HG03025 (cell line): ENCODE measurements around the gene CNTNAP4.

Experiments
- ATAC-seq: cut with Tn5 transposase; IDR thresholded peaks from one replicate; pipeline ENCODE4 v1.9.1; 2021; ENCODE audit warnings: mild to moderate bottlenecking, moderate library complexity; ENCODE audit not compliant: unreplicated experiment, low FRiP score

CNTNAP4 gene

DNA sequence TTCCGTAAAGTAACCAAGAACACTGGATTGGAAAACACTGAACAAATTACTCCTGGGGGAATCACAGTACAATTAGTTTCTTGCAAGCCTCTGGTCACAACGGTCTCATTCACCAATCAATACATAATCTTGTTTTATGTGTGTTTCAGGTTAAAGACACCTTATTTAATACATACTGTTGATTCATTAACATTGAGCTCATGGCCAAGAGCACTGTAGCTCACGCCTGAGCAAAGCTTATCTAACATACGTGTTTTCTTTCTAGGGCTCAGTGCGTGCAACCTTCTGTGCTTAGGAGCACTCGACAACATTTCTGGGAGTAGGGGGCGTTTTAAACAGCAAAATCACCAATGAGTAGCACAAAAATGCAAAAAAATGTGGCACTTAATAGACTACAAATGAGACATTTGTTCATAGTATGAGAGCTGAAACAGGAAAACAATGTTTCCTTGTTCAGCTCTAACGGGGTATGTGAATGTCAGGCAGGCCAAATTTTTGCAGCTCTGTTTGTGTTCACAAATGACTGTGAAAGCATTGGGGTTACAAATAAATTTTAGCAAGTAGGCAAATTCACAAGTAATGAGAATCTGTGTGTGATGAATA lies 206.2 kb downstream of the CNTNAP4 start:
- ATAC-seq = no peak

DNA sequence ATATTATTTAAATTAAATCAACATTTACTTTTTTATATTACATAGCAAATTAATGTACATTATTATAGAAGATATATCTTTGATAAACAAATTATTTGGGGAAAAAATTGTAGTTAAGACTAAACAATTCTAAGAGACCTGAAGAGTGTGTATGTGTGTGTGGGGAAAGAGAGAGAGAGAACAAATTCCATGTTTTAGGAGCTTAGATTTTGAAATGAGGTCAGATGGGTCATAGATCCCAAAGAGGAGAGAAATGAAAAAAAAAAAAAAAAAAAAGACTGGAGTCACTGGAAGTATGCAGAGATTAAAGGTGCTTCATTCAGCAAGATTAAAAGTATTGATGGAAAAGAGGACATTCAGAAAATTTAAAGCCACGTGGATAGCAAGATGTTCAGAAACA lies 206.8 kb downstream of the CNTNAP4 start:
- ATAC-seq = no peak

GRCh38 chr16:76486740-76487139 lies 209.5 kb downstream of the CNTNAP4 start:
- ATAC-seq = no peak

DNA sequence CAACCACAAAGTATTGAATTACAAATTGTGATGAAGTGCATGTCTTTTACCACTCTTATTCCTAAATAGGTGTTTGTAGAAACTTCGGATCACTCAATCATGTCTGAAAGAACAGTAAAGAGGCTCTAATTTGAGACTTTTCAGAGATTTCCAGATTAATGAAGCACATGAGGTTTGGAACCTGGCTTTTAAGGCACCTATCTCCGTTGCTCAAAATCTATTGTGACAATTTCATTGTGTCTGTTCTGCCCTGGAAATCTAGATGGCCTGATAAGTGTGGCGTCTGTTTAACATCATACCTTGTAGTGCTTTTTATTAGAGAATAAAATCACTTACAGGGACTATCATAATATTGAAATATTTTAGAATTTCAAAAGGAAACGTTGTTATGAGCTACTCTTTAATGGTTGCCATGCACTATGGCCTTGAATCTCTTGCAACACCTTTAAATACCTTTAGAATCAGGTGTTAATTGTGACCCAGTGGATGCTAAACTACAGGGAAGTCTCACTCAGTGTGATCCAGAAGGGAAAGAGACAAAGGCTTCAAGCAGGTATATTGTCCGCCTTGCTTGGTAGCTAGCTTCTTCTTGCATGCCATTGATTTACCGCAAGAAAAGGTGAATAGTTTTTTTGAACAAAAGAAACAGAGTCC lies 210.3 kb downstream of the CNTNAP4 start:
- ATAC-seq = no peak

DNA sequence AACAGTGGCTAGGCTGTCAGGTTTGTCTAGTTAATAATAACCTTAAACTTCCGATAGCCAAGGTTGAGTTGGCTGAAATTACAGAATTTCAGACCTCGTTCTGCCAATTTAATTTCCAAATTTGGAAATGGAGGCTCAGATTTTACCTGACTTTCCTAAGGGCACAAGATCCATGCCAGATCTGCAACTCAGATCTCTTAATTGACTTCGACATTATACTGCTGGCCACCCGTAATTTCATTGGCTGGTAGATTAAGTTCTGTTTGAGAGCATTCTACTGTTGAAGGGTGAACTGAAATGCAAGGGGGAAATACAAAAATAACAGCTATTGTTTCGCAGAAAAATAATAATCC lies 210.8 kb downstream of the CNTNAP4 start:
- no peak for ATAC-seq

GRCh38 chr16:76490036-76490639 lies 212.9 kb downstream of the CNTNAP4 start:
- ATAC-seq = no peak

DNA sequence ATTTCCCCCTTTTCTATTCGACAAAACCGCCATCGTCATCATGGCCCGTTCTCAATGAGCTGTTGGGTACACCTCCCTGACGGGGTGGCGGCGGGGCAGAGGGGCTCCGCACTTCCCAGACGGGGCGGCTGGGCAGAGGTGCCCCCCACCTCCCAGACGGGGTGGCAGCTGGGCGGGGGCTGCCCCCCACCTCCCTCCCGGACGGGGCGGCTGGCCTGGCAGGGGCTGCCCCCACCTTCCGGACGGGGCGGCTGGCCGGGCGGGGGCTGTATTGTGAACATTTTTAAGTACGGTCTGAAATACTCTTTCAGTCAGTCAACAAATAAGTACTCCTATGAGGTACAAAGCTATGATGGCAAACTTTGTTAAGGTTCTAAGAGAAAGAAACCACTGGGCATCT lies 222.8 kb downstream of the CNTNAP4 start:
- no peak for ATAC-seq

- no peak for ATAC-seq
Observed at GRCh38 chr16:76502063-76502462, 224.9 kb downstream of the CNTNAP4 start.

- no peak for ATAC-seq
Observed at GRCh38 chr16:76502555-76502954, 225.4 kb downstream of the CNTNAP4 start.

- ATAC-seq = no peak
Observed at GRCh38 chr16:76503091-76503490, 225.9 kb downstream of the CNTNAP4 start.

DNA sequence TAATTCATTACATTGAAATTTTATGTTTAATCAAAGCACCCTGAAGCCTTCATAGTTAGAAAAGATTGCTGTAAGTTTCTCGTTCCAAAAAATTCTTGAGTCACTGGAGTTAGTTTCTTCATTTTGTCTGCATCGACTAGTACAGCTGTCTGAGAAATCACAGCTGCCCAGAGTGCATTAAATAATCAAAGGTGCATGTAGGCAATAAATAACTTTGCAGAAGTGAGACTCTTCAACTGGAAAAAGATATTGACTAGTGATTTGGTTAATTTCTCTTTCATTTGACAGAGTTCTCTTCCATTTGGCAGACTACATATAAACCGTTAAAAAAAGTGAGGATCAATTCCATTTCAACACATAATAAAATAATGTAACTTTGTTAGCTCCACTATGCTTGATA lies 234.0 kb downstream of the CNTNAP4 start:
- no peak for ATAC-seq

- ATAC-seq = no peak
Observed at GRCh38 chr16:76518781-76519180, 241.6 kb downstream of the CNTNAP4 start.

DNA sequence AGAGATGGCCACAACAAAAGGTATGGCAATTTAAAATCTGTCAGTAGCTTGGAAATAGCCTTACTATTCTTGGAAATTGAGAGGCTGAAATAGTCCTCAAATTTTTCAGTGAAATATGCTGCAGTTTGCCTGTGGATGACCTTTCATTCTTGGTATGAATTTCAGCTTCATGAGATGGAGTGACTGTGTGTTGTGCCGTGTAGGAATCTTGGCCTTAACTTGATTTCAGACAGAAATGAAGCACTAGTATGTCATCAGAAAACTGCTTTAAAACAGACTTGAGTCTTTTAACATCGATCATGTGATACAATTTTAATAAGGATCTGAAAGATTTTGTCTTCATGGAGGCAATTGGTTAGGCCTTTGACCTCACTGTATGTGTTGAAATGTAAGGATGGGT lies 247.2 kb downstream of the CNTNAP4 start:
- no peak for ATAC-seq

DNA sequence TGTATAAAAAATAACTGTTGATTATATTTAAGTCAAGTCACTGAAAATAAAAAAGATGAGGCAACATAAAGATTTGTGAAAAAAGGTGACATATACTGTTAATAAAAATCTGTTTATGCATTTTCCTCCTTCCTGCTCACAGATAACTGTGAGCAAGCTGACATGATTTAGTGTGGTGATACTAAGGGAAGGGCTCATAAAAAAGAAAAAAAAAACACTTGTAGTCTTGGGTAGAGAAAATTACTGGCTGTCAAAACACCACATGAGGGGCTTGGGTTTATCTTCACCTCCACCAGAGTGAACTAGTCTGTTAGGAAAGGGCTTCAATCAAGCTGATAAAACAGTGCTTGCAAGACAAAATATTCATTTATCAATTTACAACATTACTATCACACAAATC lies 247.6 kb downstream of the CNTNAP4 start:
- no peak for ATAC-seq

DNA sequence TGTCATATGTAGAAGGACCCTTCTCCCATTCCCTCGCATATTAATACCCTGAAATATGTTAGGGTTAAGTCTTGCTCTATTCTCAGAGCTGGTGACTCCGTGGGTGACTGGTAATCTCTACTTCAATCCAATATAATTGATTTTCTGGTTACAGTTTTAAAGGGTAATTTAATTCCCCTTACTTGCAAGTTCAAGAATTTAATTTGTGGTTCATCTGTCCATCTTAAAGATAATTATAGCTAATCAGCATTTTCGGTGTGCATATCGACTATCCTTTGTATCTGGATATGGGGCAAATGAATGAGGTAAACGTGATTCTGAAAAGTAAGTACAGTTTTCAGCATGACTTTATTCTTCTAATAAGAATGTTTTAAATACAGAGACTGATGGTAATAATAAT lies 250.0 kb downstream of the CNTNAP4 start:
- no peak for ATAC-seq

GRCh38 chr16:76529120-76529519 lies 251.9 kb downstream of the CNTNAP4 start:
- no peak for ATAC-seq

DNA sequence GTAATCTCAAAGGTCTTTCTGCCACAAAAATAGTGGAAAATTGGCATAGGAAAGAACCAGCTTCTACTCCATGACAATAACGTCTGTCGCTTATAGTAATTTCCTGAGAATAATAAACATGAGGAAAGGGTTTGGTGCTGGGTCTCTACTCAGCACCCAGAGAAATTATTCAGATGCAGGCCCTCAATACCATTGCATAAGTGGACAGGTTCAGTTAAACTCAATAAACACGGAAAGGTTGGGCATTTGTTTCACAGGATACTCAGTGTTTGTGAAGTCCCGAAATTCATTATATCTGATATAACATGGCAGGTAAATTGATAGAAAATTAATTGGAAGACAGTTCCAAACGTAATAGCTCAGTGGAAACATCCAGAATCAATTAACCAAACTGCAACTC lies 254.0 kb downstream of the CNTNAP4 start:
- ATAC-seq = no peak

GRCh38 chr16:76532188-76532973 lies 255.2 kb downstream of the CNTNAP4 start:
- no peak for ATAC-seq

- no peak for ATAC-seq
Observed at GRCh38 chr16:76539609-76540008, 262.4 kb downstream of the CNTNAP4 start.

DNA sequence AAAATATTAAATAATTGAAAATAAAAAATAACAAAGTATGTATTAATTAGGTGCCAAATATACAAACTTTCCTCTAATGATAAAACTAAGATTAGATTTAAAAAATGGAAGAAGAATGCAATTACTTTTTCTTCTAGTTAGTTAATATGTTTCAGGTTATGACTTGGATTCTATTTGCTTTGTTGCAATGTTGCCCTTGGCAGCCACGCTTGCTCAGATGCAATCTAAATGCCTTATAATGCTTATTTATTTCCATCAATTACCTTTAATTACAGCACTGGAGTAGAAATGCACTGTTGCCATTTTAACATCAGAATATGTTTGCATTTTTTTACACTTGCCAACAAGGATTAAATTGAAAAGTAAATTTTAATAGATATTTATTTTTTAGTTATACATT lies 263.9 kb downstream of the CNTNAP4 start:
- no peak for ATAC-seq

DNA sequence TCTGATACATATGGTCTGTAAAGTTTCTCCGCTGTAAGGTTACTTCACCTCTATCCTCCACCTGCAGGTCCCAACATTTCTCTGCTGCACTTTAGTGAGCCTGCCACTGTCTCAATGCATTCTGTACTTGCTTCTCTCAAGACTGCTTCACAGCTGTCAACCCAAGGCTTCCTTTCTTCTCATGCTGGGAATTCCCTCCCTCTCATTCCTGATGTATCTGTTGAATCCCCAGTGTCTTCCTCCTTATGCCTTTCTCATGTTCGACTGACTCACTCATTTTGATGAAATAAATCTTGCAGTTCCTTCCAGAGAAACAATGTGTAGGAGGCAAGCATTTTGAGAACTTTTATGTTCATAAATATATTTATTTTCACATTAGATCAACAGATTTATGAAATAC lies 288.3 kb downstream of the CNTNAP4 start:
- no peak for ATAC-seq

- ATAC-seq = no peak
Observed at GRCh38 chr16:76571755-76572154, 294.6 kb downstream of the CNTNAP4 start.
